Endothelial cell (in vitro differentiated cells): ENCODE data around the gene NT5DC1. TPM values are rescaled to one million over a fixed set of nuclear protein-coding genes. Genes with fewer than 3 reads are reported as not detected.

Experiments used
- DNase-seq: peaks from one replicate; pipeline ENCODE4 v3.0.0; 2021; ENCODE audit warnings: low spot score
- H3K27ac Mint-ChIP-seq: one replicate; pipeline ENCODE4 v1.8.0; 2021; ENCODE audit warnings: mixed read lengths, inconsistent platforms; ENCODE audit not compliant: unreplicated experiment
- H3K27me3 Mint-ChIP-seq: one replicate; pipeline ENCODE4 v1.8.0; 2021; ENCODE audit warnings: mild to moderate bottlenecking, moderate library complexity, mixed read lengths, inconsistent platforms; ENCODE audit not compliant: unreplicated experiment
- H3K36me3 Mint-ChIP-seq: one replicate; pipeline ENCODE4 v1.8.0; 2021; ENCODE audit warnings: mild to moderate bottlenecking, low read depth, mixed read lengths, inconsistent platforms; ENCODE audit not compliant: unreplicated experiment
- H3K4me1 Mint-ChIP-seq: one replicate; pipeline ENCODE4 v1.8.0; 2021; ENCODE audit warnings: mild to moderate bottlenecking, mixed read lengths, inconsistent platforms; ENCODE audit not compliant: unreplicated experiment
- H3K4me3 Mint-ChIP-seq: one replicate; pipeline ENCODE4 v1.8.0; 2021; ENCODE audit warnings: mild to moderate bottlenecking, mixed read lengths, inconsistent platforms; ENCODE audit not compliant: unreplicated experiment
- H3K9me3 Mint-ChIP-seq: one replicate; pipeline ENCODE4 v1.8.0; 2021; ENCODE audit warnings: mixed read lengths, inconsistent platforms; ENCODE audit not compliant: unreplicated experiment
- CTCF ChIP-seq: fragments of 200-600 bp; sonication (generic); IDR thresholded peaks from one replicate; pipeline ENCODE4 v1.5.0; 2021; ENCODE audit warnings: antibody characterized with exemption; ENCODE audit not compliant: unreplicated experiment
- total RNA-seq: library from RNA; stranded (reverse); fragmentation: NEBNext Ultra II Directional; extraction: Animal tissue kit (Norgen Biotek cat#: 25700); gene quantifications from one replicate; pipeline ENCODE4 v1.2.1, GENCODE V29; 2021; ENCODE audit not compliant: unreplicated experiment

Gene NT5DC1
- total RNA-seq, 1 donor from 2014 or later = 33.9 TPM

GRCh38 chr6:116113386-116113785 lies 12.7 kb downstream of the NT5DC1 start:
- Mint-ChIP-seq H3K36me3 (peaks cover 13% of the 10 kb centered on the region), H3K27me3 (no peaks in the 10 kb centered on the region), H3K4me1 (no peaks in the 10 kb centered on the region)

GRCh38 chr6:116115781-116116180 lies 15.1 kb downstream of the NT5DC1 start:
- no peak for DNase-seq
- Mint-ChIP-seq H3K36me3 (peaks cover 5% of the 10 kb centered on the region), H3K4me3 (no peak overlapping the region), H3K27me3 (no peaks in the 10 kb centered on the region), H3K27ac (no peak overlapping the region), H3K9me3 (no peaks in the 10 kb centered on the region), H3K4me1 (no peaks in the 10 kb centered on the region)
- TF ChIP-seq CTCF = peak; percentile 69

More at GRCh38 chr6:116113386-116113785, 12.7 kb downstream of the NT5DC1 start:
- no peak for DNase-seq
- TF ChIP-seq CTCF = no peak
- Mint-ChIP-seq H3K4me3 (no peak overlapping the region), H3K9me3 (no peaks in the 10 kb centered on the region), H3K27ac (no peak overlapping the region)

GRCh38 chr6:116118608-116119007 lies 18.0 kb downstream of the NT5DC1 start:
- no peak overlapping the region for H3K4me3 Mint-ChIP-seq
- H3K4me1 Mint-ChIP-seq = no peaks in the 10 kb centered on the region
- no peaks in the 10 kb centered on the region for H3K27me3 Mint-ChIP-seq
- no peak for TF ChIP-seq CTCF
- H3K27ac Mint-ChIP-seq = no peak overlapping the region
- H3K36me3 Mint-ChIP-seq = peaks cover 9% of the 10 kb centered on the region
- DNase-seq = no peak
- no peaks in the 10 kb centered on the region for H3K9me3 Mint-ChIP-seq

- peaks cover 5% of the 10 kb centered on the region for H3K36me3 Mint-ChIP-seq
- no peak overlapping the region for H3K4me3 Mint-ChIP-seq
- no peak for TF ChIP-seq CTCF
- no peak overlapping the region for H3K27ac Mint-ChIP-seq
- no peaks in the 10 kb centered on the region for H3K4me1 Mint-ChIP-seq
- no peaks in the 10 kb centered on the region for H3K27me3 Mint-ChIP-seq
- H3K9me3 Mint-ChIP-seq = no peaks in the 10 kb centered on the region
- DNase-seq = no peak
Observed at GRCh38 chr6:116120430-116120829, 19.8 kb downstream of the NT5DC1 start.

- H3K27ac Mint-ChIP-seq = no peak within 1 kb of the TSS
- no peak for TF ChIP-seq CTCF
- no peak for DNase-seq
- no peaks in the 10 kb centered on the region for H3K4me1 Mint-ChIP-seq
- H3K27me3 Mint-ChIP-seq = no peaks in the 10 kb centered on the region
- no peaks in the 10 kb centered on the region for H3K9me3 Mint-ChIP-seq
- peaks cover 5% of the 10 kb centered on the region for H3K36me3 Mint-ChIP-seq
- H3K4me3 Mint-ChIP-seq = no peak within 1 kb of the TSS
Observed at GRCh38 chr6:116126032-116126431, 25.4 kb downstream of the NT5DC1 start, which contains the start of gene COL10A1. Gene COL10A1, minus strand, starts transcription at chr6:116126132. Its CDS starts 640 bp downstream, at chr6:116125492.
